Neural cell (in vitro differentiated cells): ENCODE measurements around the gene STARD13. TPM values are rescaled to one million over a fixed set of nuclear protein-coding genes. Genes with fewer than 3 reads are reported as not detected.

Source experiments
- H2AFZ ChIP-seq: fragments of 200-600, 300-800 bp; sonication (generic), shearing (Covaris generic); 2 replicates; pipeline ENCODE4 v1.6.0; 2014; ENCODE audit warnings: low read depth, mild to moderate bottlenecking, antibody characterized with exemption, low read length, moderate library complexity
- H3F3A ChIP-seq: fragments of 200-600 bp; shearing (Covaris generic); 2 replicates; pipeline ENCODE4 v1.6.1; 2016; ENCODE audit warnings: mild to moderate bottlenecking, moderate library complexity, mixed read lengths, antibody characterized with exemption, low read length; ENCODE audit not compliant: insufficient read depth, poor library complexity, severe bottlenecking
- H3K27ac ChIP-seq: fragments of 200-600, 300-800 bp; sonication (generic), shearing (Covaris generic); 2 replicates; pipeline ENCODE4 v1.5.1; 2014; ENCODE audit warnings: mild to moderate bottlenecking, low read length, moderate library complexity
- H3K27me3 ChIP-seq: fragments of 300-800, 200-600 bp; sonication (generic), shearing (Covaris generic); 2 replicates; pipeline ENCODE4 v1.6.0; 2014; ENCODE audit warnings: mild to moderate bottlenecking, low read depth, low read length, moderate library complexity; ENCODE audit not compliant: insufficient read depth
- H3K36me3 ChIP-seq: fragments of 300-800, 200-600 bp; sonication (generic), shearing (Covaris generic); 2 replicates; pipeline ENCODE4 v1.5.1; 2014; ENCODE audit warnings: mild to moderate bottlenecking, antibody characterized with exemption, low read length, moderate library complexity; ENCODE audit not compliant: insufficient read depth
- H3K4me2 ChIP-seq: fragments of 300-800, 200-600 bp; sonication (generic), shearing (Covaris generic); 2 replicates; pipeline ENCODE4 v1.6.0; 2014; ENCODE audit warnings: mild to moderate bottlenecking, low read length
- H3K4me3 ChIP-seq: fragments of 300-800, 200-600 bp; sonication (generic), shearing (Covaris generic); 2 replicates; pipeline ENCODE4 v1.5.1; 2014; ENCODE audit warnings: mild to moderate bottlenecking, low read length, moderate library complexity
- H3K79me2 ChIP-seq: fragments of 200-600 bp; shearing (Covaris generic); replicated peaks from 2 replicates; pipeline ENCODE4 v1.6.0; 2014; ENCODE audit warnings: mild to moderate bottlenecking, low read length, moderate library complexity; ENCODE audit not compliant: insufficient read depth
- H3K9ac ChIP-seq: fragments of 300-800, 200-600 bp; sonication (generic), shearing (Covaris generic); 2 replicates; pipeline ENCODE4 v1.6.1; 2016; ENCODE audit warnings: mild to moderate bottlenecking, low read length, mixed read lengths
- H3K9me2 ChIP-seq: fragments of 200-600 bp; shearing (Covaris generic); 2 replicates; pipeline ENCODE4 v1.6.1; 2016; ENCODE audit warnings: mild to moderate bottlenecking, low read length, mixed read lengths; ENCODE audit not compliant: insufficient read depth
- H3K9me3 ChIP-seq: fragments of 200-600, 300-800 bp; sonication (generic), shearing (Covaris generic); 2 replicates; pipeline ENCODE4 v1.6.1; 2016; ENCODE audit warnings: mild to moderate bottlenecking, mixed run types, low read length, moderate library complexity, mixed read lengths
- H4K20me1 ChIP-seq: fragments of 200-600 bp; shearing (Covaris generic); 2 replicates; pipeline ENCODE4 v1.6.1; 2016; ENCODE audit warnings: mild to moderate bottlenecking, mixed run types; ENCODE audit not compliant: insufficient read depth
- CTCF ChIP-seq: fragments of 450-650 bp; IDR thresholded peaks from 2 replicates; pipeline ENCODE4 v1.5.1; 2014; ENCODE audit warnings: antibody characterized with exemption, mild to moderate bottlenecking, moderate library complexity; ENCODE audit not compliant: poor library complexity, severe bottlenecking
- EP300 ChIP-seq: fragments of 450-650 bp; conservative IDR thresholded peaks from 2 replicates; pipeline ENCODE4 v1.6.1; 2014; ENCODE audit warnings: antibody characterized with exemption, mild to moderate bottlenecking, moderate library complexity; ENCODE audit not compliant: poor library complexity, severe bottlenecking
- EZH2 ChIP-seq: fragments of 200-600, 300-800 bp; shearing (Covaris generic), sonication (generic); IDR thresholded peaks from 2 replicates; pipeline ENCODE4 v1.6.1; 2014; ENCODE audit warnings: antibody characterized with exemption, low read length, borderline replicate concordance, mild to moderate bottlenecking; ENCODE audit not compliant: insufficient read depth, poor library complexity, severe bottlenecking
- MXI1 ChIP-seq: fragments of 450-650 bp; conservative IDR thresholded peaks from 2 replicates; pipeline ENCODE4 v1.6.1; 2014; ENCODE audit warnings: antibody characterized with exemption, mild to moderate bottlenecking; ENCODE audit not compliant: poor library complexity, severe bottlenecking
- POLR2AphosphoS5 ChIP-seq: IDR thresholded peaks from 2 replicates; pipeline ENCODE4 v1.6.1; 2012
- RAD21 ChIP-seq: fragments of 450-650 bp; conservative IDR thresholded peaks from 2 replicates; pipeline ENCODE4 v1.6.1; 2014; ENCODE audit warnings: antibody characterized with exemption, mild to moderate bottlenecking, moderate library complexity
- REST ChIP-seq: IDR thresholded peaks from 2 replicates; pipeline ENCODE4 v1.6.1; 2012; ENCODE audit warnings: borderline replicate concordance
- SMC3 ChIP-seq: fragments of 450-650 bp; conservative IDR thresholded peaks from 2 replicates; pipeline ENCODE4 v1.6.1; 2014; ENCODE audit warnings: antibody characterized with exemption, mild to moderate bottlenecking, moderate library complexity; ENCODE audit not compliant: poor library complexity
- polyA plus RNA-seq: library from polyadenylated mRNA; depleted of rRNA; stranded (reverse); fragments of >200 nt; gene quantifications from 2 replicates; pipeline ENCODE4 v1.2.3, GENCODE V29; 2014

STARD13 gene
- polyA plus RNA-seq, 1 donor from 2014 or later = 0.05 TPM

GRCh38 chr13:33180122-33180804 is 105.3 kb downstream of the STARD13 start:
- no peak overlapping the region for H3K27ac ChIP-seq
- no peaks in the 10 kb centered on the region for H4K20me1 ChIP-seq
- H3K27me3 ChIP-seq = no peaks in the 10 kb centered on the region
- H3F3A ChIP-seq = no peaks in the 10 kb centered on the region
- H3K9me3 ChIP-seq = no peaks in the 10 kb centered on the region
- no peaks in the 10 kb centered on the region for H3K79me2 ChIP-seq
- no peaks in the 10 kb centered on the region for H3K36me3 ChIP-seq
- H3K9ac ChIP-seq = no peak overlapping the region
- no peak overlapping the region for H2AFZ ChIP-seq
- no peaks in the 10 kb centered on the region for H3K9me2 ChIP-seq
- TF ChIP-seq MXI1 = no peak
- TF ChIP-seq POLR2AphosphoS5 = peak; percentile 60
- TF ChIP-seq EP300 = peak; percentile 86
- no peak overlapping the region for H3K4me2 ChIP-seq
- H3K4me3 ChIP-seq = no peak overlapping the region

GRCh38 chr13:33179463-33179862 is 106.1 kb downstream of the STARD13 start:
- no peaks in the 10 kb centered on the region for H3K27me3 ChIP-seq
- H3K4me2 ChIP-seq = no peak overlapping the region
- no peaks in the 10 kb centered on the region for H3K9me3 ChIP-seq
- no peak overlapping the region for H3K27ac ChIP-seq
- no peaks in the 10 kb centered on the region for H3K79me2 ChIP-seq
- no peaks in the 10 kb centered on the region for H3K9me2 ChIP-seq
- TF ChIP-seq CTCF (no peak), RAD21 (no peak), REST (no peak), POLR2AphosphoS5 (no peak), SMC3 (no peak), EZH2 (no peak), MXI1 (no peak), EP300 (no peak)
- no peaks in the 10 kb centered on the region for H3F3A ChIP-seq
- H4K20me1 ChIP-seq = no peaks in the 10 kb centered on the region
- H3K36me3 ChIP-seq = no peaks in the 10 kb centered on the region
- H3K4me3 ChIP-seq = no peak overlapping the region
- no peak overlapping the region for H2AFZ ChIP-seq
- H3K9ac ChIP-seq = no peak overlapping the region
